ENCODE data around the gene WWOX. TPM values are rescaled to one million over a fixed set of nuclear protein-coding genes. Genes with fewer than 3 reads are reported as not detected.
"Not testable (repeated sequence)": the region's sequence is repeated elsewhere in the genome, so short reads cannot be mapped to it uniquely, and the experiment has no call there.

WWOX gene
- total RNA-seq, result 19.0 and 20.1 TPM in 2 replicates

DNA sequence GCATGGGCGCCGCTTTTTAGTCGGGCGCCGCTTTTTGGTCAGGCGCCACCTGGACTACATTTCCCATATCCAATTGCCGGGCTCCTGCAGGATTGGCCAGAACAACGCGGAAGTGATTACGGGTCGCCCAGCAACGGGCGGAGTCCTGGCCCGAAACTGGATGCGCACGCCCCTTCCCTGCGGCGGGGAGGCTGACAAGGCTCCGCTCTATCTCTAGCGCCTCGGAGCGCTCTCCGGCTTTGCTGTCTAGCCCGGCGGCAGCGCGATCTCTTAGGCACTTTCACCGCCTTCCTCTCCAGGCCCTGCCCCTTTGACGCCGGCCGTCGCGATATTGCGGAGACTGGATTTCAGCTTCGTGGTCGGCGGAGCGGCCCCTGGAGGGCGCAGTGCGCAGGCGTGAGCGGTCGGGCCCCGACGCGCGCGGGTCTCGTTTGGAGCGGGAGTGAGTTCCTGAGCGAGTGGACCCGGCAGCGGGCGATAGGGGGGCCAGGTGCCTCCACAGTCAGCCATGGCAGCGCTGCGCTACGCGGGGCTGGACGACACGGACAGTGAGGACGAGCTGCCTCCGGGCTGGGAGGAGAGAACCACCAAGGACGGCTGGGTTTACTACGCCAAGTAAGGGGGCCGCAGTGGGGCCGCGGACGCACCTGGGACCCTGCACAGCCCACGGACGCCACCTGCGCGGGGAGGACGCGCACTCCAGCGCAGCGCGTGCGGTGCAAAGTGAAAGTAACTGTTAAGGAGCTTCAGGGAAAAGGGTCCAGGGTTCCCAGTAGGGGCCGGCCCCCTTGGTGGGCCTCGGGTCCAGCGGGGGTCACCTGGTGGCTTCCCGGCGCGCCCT lies at the start of gene WWOX:
TSS of gene WWOX (plus strand) at position 384 of the 841 bp plus-strand sequence.
- intact Hi-C loops (cut with micrococcal nuclease), result loop anchor here (1.0 to 10.0 kb wide), 11 partner anchors 23 to 1675 kb away; partner anchors contain the start of genes MAF, MON1B and NUDT7

DNA sequence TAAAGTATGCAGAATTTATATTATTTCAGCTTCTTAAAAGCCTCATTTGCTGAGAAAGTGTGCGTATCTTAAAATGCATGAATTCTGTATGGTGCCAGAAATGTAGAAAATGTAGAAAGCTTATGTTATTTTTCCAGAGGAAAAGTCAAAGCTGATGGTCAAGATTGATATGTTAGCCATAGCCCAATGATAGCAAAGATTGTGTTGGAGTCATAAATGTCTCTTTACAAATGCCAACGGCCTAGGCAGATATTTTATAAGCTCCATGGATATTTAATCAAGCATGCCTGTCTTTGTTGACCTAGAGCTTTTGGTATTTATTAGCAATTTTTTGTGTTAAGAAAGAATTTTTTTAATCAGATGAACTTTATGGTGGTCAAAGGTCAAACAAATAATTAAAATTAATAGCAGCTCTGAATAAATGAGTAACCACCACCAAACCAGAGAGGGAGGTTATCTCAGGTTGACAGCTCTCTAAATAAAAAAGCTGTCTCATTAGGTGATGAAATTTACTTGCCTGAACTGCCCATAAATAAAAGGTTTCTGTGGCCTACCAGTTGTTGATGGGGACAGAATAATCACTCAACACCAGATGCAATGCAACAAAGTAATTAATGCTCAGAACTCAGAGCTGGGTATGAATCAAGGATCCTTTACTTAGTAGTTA lies 48.6 kb upstream of the WWOX start:
- intact Hi-C loops (cut with micrococcal nuclease), result no loop called here

DNA sequence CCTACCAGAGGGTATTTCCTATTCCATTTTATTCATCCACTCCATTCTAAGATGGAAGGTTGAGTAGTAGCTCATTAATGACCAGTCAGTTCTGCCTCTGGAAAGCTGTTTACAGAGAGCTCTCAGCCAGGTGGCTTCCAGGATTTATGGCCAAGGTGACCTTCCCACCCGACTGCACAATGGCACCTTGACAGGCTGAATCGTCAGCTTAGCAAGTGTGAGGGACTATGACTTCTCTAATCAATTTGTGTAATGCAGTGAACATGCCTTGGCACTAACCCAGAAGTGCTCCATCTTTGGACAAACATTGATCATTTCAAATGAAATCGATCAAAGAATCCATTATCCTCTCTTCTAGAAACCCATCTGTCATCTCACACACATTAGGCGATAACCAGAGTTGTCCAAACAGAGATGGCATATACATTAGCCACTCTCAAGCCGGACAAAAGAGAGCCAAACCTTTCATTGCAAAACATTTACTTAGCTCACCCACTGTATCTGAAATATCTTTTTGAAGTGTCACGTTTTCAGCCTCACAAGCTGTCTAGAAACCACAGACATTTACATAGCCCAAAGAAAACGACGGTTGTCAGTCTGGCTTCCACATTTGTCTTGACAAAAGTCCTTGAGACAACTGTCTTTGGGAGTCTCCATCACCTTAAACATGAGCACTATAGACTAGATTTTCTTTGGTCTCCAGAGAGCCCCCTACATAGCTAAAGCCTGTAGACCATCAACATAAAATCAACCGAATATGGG lies 41.5 kb upstream of the WWOX start:
- intact Hi-C loops (cut with micrococcal nuclease), result no loop called here

DNA sequence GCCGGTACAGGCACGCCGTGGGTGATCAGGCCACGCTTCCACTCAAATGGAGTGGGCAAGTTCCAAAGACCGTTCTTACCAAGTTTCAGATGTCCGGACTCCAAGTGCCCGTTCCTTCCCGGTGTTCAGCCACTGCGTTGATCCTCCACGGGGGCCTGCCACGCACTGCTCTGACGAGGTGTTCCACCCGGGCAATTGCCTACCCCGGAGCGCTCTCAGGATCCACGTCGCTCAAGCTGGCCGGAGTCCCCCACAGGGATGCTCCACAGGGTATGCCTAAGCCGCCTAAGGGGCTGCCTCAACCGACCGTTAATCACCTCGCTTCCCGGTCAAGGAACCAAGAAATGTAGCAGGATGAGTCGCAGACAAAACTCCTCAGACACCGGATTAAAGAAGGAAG lies 39.6 kb upstream of the WWOX start:
- intact Hi-C loops (cut with micrococcal nuclease), result not testable (repeated sequence)

DNA sequence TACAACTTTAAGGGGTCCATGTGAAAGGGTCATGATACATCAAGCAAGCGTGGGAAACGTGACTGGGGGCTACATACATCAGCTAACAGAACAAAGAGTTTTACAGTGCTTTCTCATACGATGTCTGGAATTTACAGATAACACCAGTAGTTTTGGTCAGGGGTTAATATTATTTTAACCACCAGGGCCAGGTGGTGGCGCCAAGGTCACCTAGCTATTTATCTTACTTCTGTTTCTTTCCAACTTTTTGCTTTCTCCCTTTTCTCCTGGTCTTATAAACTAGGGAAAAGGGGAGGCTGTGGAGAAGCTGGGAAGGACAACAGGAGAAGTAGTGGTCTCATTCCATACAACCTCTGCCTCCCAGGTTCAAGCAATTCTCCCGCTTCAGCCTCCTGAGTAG lies 39.2 kb upstream of the WWOX start:
- intact Hi-C loops (cut with micrococcal nuclease), result no loop called here

DNA sequence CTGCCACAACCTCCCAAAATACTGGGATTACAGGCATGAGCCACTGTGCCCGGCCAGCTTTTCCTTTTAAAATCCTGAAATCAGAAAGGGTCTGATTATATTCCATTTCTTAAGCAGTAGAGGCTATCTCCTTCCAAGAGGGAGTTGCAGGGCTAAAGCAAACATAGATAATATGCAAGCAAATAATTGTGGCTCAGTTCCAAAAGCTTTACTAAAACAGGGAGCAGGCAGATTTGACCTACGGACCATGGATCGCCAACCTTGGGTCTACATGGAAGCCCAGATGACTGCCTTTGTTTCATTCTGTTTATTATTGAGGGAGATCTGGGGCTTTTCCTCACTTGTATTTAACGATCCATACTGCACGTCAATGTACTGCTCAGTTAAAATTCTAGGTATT lies 38.6 kb upstream of the WWOX start:
- intact Hi-C loops (cut with micrococcal nuclease), result no loop called here

DNA sequence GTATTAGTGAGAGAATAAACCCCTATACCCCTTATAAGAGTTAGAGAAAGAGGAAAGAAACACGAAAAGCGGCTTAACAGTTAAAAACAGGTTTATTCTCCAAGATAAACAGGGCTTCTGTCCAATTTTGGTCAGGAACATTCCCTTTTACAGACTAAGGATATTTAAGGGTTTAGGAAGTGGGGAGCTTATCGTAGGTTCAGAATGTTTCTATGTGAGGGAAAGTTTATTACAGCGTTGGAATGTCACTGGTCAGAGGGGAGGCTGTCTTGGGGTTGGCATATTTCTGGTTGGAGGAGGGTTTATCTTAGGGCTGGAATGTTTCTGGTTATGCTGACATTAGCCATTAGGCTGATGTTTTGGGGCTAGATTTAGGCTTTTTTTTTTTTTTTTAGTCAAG lies 34.1 kb upstream of the WWOX start:
- intact Hi-C loops (cut with micrococcal nuclease), result no loop called here

DNA sequence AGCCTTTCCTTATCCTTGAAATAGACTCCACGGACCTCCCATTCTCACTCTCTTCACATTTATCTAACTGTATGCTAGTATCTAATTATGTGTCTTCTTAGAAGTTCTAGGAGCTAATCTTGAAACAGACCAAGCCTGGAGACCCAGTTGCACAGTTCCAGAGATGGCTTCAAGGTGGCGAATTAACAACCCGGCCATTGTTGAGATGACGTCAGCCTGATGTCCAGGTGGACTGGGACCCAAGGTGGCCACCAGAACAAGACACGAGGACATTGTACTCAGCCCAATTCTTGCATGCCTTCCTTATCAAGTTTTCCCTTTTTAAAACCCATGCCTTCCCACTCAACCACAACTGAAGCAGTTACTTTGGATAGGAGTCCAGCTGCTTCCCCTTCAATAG lies 29.5 kb upstream of the WWOX start:
- intact Hi-C loops (cut with micrococcal nuclease), result no loop called here

DNA sequence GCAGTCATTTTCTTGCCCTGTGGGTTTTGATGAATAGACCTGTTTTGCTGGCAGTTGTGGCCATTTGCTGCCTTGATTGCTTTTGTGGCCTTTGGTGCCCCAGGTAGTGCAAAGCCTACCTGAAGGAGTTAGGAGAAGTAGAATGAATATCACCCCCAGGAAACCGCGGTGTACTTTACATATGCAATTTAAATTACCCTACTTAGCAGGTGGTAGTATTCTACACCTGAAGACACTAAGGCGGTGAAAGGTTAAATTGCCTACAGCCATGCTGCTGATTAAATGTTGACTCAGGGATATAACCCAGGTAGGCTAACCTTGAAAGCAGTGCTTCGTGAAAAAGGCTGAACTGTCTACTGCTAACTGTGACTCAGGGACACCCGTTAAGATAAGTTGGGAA lies 27.2 kb upstream of the WWOX start:
- intact Hi-C loops (cut with micrococcal nuclease), result no loop called here

DNA sequence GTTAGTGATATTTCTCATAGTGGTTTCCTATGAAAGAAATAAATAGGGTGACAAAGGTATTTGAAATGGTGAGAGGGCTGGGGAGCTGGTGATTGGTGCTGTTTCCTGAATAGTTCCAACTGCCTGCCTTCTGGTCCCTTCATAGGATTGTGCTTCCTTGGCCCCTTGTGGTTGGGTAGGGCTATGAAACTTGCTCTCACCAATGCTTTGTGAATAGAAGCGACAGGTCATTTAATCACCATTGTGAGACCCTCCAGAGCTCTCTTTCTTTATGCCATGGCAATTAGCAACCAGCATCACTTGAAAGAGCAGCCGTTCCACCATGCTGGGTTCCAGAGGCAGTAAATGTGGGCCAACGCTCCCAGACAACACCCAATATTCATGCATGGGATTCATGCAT lies 23.7 kb upstream of the WWOX start:
- intact Hi-C loops (cut with micrococcal nuclease), result no loop called here

DNA sequence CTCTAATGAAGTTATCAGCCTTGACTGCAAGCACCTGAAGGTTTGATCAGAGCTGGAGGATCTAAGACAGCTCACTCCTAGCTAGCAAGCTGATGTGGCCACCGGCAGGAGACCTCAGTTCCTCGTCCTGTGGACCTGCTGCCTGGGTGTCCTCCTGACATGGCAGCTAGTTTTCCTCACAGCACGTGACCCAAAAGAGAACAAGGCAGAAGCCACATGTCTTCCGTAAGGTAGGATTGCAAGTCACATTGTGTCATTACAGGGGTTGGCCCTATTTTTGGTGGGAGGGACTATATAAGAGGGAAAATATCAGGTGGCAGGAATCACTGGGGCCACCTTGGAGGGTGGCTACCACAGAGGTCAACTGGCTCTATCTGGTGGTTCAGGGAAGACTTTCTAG lies 18.1 kb upstream of the WWOX start:
- intact Hi-C loops (cut with micrococcal nuclease), result no loop called here

DNA sequence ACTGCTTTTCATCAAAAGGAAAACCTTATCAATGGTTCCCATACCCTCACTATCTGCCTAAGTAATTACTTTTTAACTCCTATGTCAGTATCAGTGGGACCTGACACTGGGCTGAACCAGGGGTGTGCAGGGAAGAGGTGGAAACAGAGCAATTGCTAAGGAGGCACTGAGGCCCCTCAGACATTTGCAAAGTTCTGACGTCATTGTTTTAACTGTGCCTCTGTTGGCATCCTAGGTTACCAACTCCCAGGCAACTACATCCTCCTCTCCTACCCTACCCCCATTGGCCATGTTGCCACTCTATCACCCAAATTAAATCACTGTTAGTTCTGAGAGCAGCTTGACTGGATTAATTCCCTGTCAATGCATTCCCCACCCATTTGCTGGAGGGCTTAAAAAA lies 8.0 kb upstream of the WWOX start:
- intact Hi-C loops (cut with micrococcal nuclease), result loop anchor here (10.0 kb wide), 1 partner anchor 1683 kb away; no protein-coding TSS in a partner anchor

DNA sequence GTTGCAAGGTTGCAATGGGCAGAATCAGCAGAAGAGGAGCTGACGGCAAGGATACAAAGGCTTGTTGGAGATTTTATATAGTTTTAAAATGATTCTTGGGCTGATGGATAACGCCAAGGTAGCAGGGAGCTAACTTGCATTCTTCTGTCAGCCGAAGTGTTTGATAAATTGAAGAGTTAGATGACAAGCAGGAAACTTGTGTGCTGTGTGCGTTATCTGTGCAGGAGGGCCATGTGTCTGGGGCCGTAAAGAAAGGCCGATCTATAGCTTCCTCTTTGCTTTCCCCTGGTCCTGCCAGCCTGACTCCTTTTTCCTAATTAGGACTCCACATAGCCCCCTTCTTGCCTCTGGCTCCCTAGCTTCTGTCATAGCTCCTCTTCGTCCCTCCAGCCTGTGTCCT lies 6.7 kb upstream of the WWOX start:
- intact Hi-C loops (cut with micrococcal nuclease), result loop anchor here (10.0 kb wide), 1 partner anchor 1682 kb away; no protein-coding TSS in a partner anchor

DNA sequence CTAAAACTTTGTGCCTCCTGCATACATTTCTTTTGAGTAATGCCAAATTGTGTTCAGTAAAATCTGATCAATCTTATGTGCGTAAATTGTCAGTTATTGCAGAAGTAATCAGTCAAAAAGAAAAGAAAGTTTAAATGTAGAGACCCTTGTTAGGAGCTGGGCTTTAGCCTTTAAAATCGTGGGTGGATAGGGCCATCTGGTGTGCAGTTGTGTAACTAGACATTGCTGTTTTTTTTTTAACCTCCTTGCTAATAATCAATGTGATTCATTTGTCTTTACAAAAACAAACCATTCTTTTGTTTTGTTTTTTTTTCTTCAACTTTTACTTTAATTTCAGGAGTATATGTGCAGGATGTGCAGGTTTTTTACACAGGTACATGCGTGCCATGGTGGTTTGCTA lies 5.3 kb upstream of the WWOX start:
- intact Hi-C loops (cut with micrococcal nuclease), result loop anchor here (10.0 kb wide), 1 partner anchor 1681 kb away; no protein-coding TSS in a partner anchor

DNA sequence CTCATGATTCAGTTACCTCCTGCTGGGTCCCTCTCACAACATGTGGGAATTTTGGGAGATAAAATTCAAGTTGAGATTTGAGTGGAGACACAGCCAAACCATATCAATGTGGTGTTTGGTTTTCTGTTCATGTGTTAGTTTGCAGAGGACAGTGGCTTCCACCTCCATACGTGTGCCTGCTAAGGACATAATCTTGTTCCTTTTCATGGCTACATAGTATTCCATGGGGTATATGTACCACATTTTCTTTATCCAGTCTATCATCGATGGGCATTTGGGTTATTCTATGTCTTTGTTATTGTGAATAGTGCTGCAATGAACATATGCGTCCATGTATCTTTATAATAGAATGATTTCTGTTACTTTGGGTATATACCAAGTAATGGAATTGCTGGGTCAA lies 4.5 kb upstream of the WWOX start:
- intact Hi-C loops (cut with micrococcal nuclease), result loop anchor here (10.0 kb wide), 1 partner anchor 1680 kb away; no protein-coding TSS in a partner anchor

DNA sequence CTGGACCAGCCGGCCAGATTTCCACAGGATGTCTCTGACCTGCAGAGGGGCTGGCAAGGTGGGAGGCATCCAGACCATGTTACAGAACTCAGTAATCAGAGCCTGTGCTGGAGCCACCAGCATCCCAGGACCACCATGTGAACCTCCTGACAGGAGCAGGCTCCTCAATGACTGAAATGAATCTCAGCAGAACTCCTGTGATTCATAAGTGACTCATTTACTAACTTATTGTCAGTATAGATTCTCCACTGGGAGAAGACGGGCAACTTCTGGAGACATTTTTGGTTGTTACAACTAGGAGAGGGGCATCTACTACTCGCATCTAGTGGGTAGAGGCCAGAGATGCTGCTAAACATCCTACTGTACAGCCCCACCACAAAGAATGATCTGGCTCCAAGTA lies 3.1 kb upstream of the WWOX start:
- intact Hi-C loops (cut with micrococcal nuclease), result loop anchor here (10.0 kb wide), 1 partner anchor 1678 kb away; no protein-coding TSS in a partner anchor

DNA sequence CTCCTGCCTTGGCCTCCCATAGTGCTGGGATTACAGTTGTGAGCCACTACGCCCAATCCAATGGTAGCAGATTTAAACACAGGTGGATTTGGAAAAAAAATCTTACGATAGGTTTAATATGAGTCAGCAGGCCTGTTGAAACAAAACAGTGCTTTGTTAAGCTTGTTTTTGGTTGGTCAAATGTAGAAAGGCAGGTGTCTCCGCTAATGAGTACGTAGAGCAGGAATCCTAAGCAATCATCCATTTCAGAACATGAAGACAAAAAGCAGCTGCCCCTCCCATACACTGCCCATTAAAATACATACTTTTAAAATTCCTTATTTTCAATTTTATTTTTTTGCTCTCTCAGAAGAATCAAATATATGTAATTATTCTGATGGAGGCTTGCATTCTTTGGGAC lies 1.9 kb upstream of the WWOX start:
- intact Hi-C loops (cut with micrococcal nuclease), result loop anchor here (10.0 kb wide), 1 partner anchor 1677 kb away; no protein-coding TSS in a partner anchor

DNA sequence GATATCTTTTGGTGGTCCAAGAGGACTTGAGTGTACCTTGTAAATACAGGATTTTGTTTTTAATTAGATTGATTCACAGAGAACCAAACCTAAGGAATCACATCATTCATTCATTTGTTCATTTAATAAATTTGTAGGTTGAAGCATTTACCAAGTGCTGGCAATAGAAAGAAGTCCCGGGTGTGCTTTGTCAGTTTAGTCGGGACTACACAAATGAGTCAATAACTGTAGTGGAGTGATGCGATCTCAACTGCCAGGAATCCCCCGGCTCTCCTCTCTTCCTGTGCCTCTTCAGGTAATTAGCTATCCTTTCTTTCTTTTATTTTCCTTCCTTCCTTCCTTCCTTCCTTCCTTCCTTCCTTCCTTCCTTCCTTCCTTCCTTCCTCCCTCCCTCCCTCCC lies 1.4 kb upstream of the WWOX start:
- intact Hi-C loops (cut with micrococcal nuclease), result loop anchor here (2.0 to 10.0 kb wide), 2 partner anchors 51 to 1677 kb away; no protein-coding TSS in a partner anchor

DNA sequence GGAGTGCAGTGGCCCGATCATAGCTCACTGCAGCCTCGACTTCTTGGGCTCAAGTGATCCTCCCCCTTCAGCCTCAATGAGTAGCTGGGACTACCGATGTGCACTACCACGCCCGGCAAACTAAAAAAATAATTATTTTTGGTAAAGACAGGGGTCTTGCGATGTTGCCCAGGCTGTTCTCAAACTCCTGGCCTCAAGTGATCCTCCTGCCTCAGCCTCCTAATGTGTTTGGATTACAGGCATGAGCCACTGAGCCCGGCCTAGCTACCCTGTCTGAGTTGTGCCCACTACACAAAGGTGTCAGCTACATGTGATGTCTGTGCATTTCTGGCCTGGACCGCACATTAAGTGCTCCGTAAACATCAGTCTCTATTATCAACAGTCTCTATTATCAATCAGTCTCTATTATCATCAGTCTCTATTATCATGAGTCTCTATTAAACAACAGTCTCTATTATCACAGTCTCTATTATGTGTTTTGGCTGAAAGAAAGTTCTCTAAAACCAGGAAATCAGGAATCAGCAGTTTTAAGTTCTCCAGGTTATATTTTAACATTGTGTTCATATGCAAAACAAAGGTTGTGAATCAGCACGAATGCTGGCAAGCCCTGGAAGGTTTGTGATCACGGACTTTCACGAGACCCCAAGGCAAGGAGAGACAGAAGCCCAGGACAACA lies 721 bp upstream of the WWOX start:
- intact Hi-C loops (cut with micrococcal nuclease), result loop anchor here (1.0 to 10.0 kb wide), 10 partner anchors 52 to 1676 kb away; partner anchors contain the start of genes MAF, MON1B and NUDT7

DNA sequence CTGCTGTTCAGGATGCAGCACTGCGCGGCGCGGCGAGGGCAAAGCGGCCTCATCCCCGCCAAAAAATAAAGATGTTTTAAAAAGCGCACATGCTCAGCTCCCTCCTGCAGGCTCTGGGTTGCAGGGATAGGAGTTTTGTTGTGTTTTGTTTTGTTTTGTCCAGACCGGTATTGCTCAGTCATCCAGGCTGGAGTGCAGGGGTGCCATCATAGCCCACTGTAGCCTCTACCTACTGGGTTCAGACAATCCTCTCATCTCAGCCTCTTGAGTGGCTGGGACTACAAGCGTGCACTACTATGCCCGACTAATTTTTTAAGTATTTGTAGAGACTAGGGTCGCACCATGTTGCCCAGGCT lies 636 bp downstream of the WWOX start:
- intact Hi-C loops (cut with micrococcal nuclease), result loop anchor here (1.0 kb wide), 1 partner anchor 22 kb away; no protein-coding TSS in a partner anchor

DNA sequence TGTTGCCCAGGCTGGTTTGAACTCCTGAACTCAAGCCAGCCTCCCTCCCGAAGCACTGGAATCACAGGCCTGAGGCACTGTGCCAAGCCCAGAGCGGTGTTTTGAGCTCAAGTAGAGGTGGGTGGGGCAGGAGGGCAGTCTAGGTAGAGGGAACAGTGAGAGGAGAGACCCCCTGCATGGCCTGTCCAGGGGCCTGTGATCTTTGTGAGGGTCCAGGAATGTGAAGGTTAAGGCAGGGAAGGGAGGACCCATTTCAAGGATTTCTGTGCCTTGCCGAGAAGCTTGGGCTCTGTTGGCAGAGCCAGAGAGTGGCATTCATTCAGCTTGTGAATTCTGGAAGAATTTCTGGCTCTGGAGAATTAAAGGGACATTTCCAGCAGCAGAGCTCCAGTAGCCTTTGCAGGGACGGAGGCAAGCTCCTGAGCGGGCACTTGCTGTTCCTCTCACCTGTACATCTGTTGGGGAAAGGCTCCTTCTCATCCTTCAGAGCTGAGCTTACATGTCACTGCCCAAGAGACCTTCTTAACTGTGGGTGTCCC lies 2.7 kb downstream of the WWOX start:
- intact Hi-C loops (cut with micrococcal nuclease), result no loop called here
